Liver (tissue), 9 donors: ENCODE results near the gene DCAF4. TPM values are rescaled to one million over a fixed set of nuclear protein-coding genes. Genes with fewer than 3 reads are reported as not detected.
A peak's percentile ranks its signal among the peaks of the same experiment; 100 is the strongest.

Source experiments
- DNase-seq: peaks from one replicate; pipeline ENCODE4 v3.0.0-alpha.2; 2017; ENCODE audit warnings: low spot score
- H3K27ac ChIP-seq, 2 donors: one replicate each; pipeline ENCODE4 v1.7.0; 2013; ENCODE audit warnings: inconsistent platforms in 2 of 2, low read length in 2 of 2, control low read depth in 1 of 2, low read depth in 1 of 2, mild to moderate bottlenecking in 1 of 2
- H3K27me3 ChIP-seq, 4 donors: one replicate each; pipeline versions ENCODE4 v1.6.1 to v1.7.0; 2013; ENCODE audit warnings: low read length in 3 of 4, inconsistent platforms in 1 of 4, mild to moderate bottlenecking in 1 of 4, moderate library complexity in 1 of 4; ENCODE audit not compliant: control insufficient read depth in 4 of 4, insufficient read depth in 4 of 4
- H3K36me3 ChIP-seq, 4 donors: one replicate each; pipeline versions ENCODE4 v1.6.1 to v1.7.0; 2013; ENCODE audit warnings: low read length in 3 of 4, mild to moderate bottlenecking in 3 of 4, low read depth in 1 of 4, moderate library complexity in 1 of 4; ENCODE audit not compliant: control insufficient read depth in 4 of 4, insufficient read depth in 3 of 4
- H3K4me1 ChIP-seq, 4 donors: one replicate each; pipeline versions ENCODE4 v1.6.1 to v1.7.0; 2013; ENCODE audit warnings: low read length in 3 of 4, mild to moderate bottlenecking in 3 of 4, moderate library complexity in 1 of 4; ENCODE audit not compliant: control insufficient read depth in 4 of 4, insufficient read depth in 4 of 4
- H3K4me3 ChIP-seq, 3 donors: one replicate each; pipeline versions ENCODE4 v1.6.1 to v1.7.0; 2013; ENCODE audit warnings: low read length in 3 of 3, control low read depth in 1 of 3, low read depth in 1 of 3, mild to moderate bottlenecking in 1 of 3
- H3K9ac ChIP-seq, 2 donors: one replicate each; pipeline ENCODE4 v1.7.0; 2013; ENCODE audit warnings: low read length in 2 of 2, mild to moderate bottlenecking in 2 of 2, moderate library complexity in 2 of 2, control low read depth in 1 of 2, low read depth in 1 of 2
- H3K9me3 ChIP-seq, 4 donors: one replicate each; pipeline versions ENCODE4 v1.6.1 to v1.7.0; 2013; ENCODE audit warnings: low read length in 3 of 4; ENCODE audit not compliant: control insufficient read depth in 4 of 4
- EGR1 ChIP-seq, 2 donors: IDR thresholded peaks; 2 replicates each; pipeline ENCODE4 v1.6.1; 2016 to 2018; ENCODE audit warnings: antibody characterized with exemption in 2 of 2, low read depth in 2 of 2
- FOXA2 ChIP-seq: IDR thresholded peaks from 2 replicates; pipeline ENCODE4 v1.6.1; 2016; ENCODE audit warnings: antibody characterized with exemption
- GABPA ChIP-seq, 2 donors: IDR thresholded peaks in 1 of 2; conservative IDR thresholded peaks in 1 of 2; 2 replicates each; pipeline ENCODE4 v1.6.1; 2016; ENCODE audit warnings: antibody characterized with exemption in 2 of 2, mild to moderate bottlenecking in 1 of 2, moderate library complexity in 1 of 2
- HNF4A ChIP-seq, 2 donors: conservative IDR thresholded peaks; 2 replicates each; pipeline ENCODE4 v1.6.1; 2016; ENCODE audit warnings: antibody characterized with exemption in 2 of 2, mild to moderate bottlenecking in 2 of 2
- NR2F2 ChIP-seq: IDR thresholded peaks from 2 replicates; pipeline ENCODE4 v1.6.1; 2016; ENCODE audit warnings: antibody characterized with exemption
- RAD21 ChIP-seq, 2 donors: IDR thresholded peaks; 2 replicates each; pipeline ENCODE4 v1.6.1; 2016; ENCODE audit warnings: antibody characterized with exemption in 2 of 2, mild to moderate bottlenecking in 2 of 2
- RXRA ChIP-seq, 2 donors: IDR thresholded peaks; 2 replicates each; pipeline ENCODE4 v1.6.1; 2017 to 2018; ENCODE audit warnings: antibody characterized with exemption in 2 of 2, mild to moderate bottlenecking in 1 of 2
- SP1 ChIP-seq: IDR thresholded peaks from 2 replicates; pipeline ENCODE4 v1.6.1; 2018; ENCODE audit warnings: antibody characterized with exemption, mild to moderate bottlenecking
- TAF1 ChIP-seq: conservative IDR thresholded peaks from 2 replicates; pipeline ENCODE4 v1.6.1; 2016; ENCODE audit warnings: antibody characterized with exemption, mild to moderate bottlenecking
- WGBS: extraction: QIAGEN DNeasy Blood & Tissue Kit; methylation state at CpG from one replicate; pipeline ENCODE4 v1.1.7; 2013; 5-methylcytosine and 5-hydroxymethylcytosine counted together
- polyA plus RNA-seq, 2 donors: library from polyadenylated mRNA; stranded (reverse) in 1 of 2; unstranded in 1 of 2; fragments of 200-250 nt in 1 of 2; fragments of >200 nt in 1 of 2; fragmentation: Nextera tagmentation in 1 of 2; extraction: Ambion mirVana in 1 of 2; gene quantifications; one replicate each; pipeline versions ENCODE4 v1.2.1 to v1.2.3, GENCODE V29; 2013 to 2015
- total RNA-seq, 2 donors: library from RNA; depleted of rRNA; stranded (reverse); fragments of >200 nt; gene quantifications; one replicate each; pipeline ENCODE4 v1.2.3, GENCODE V29; 2014
- TF ChIP-seq, protein P1 (sequence below): fragments of 150-350 bp; IDR thresholded peaks from 2 replicates; pipeline ENCODE4 v1.5.1; 2017; ENCODE audit warnings: improper control_type of control experiment, low read depth, low read length; ENCODE audit not compliant: missing input control
- TF ChIP-seq, protein P2 (sequence below): IDR thresholded peaks from 2 replicates; pipeline ENCODE4 v1.6.1; 2016; ENCODE audit warnings: antibody characterized with exemption
- TF ChIP-seq, protein P3 (sequence below): IDR thresholded peaks from 2 replicates; pipeline ENCODE4 v1.6.1; 2016; ENCODE audit warnings: antibody characterized with exemption
- TF ChIP-seq, protein P4 (sequence below): IDR thresholded peaks from 2 replicates; pipeline ENCODE4 v1.6.1; 2016; ENCODE audit warnings: antibody characterized with exemption
- donor health status: healthy.
- donor health status: healthy.
- donor health status: healthy.
- donor health status: healthy.
- donor health status: healthy.

DCAF4 gene
- total and polyA plus RNA-seq, 4 donors, result 3.5 to 11.0 (median 6.1) TPM

DNA sequence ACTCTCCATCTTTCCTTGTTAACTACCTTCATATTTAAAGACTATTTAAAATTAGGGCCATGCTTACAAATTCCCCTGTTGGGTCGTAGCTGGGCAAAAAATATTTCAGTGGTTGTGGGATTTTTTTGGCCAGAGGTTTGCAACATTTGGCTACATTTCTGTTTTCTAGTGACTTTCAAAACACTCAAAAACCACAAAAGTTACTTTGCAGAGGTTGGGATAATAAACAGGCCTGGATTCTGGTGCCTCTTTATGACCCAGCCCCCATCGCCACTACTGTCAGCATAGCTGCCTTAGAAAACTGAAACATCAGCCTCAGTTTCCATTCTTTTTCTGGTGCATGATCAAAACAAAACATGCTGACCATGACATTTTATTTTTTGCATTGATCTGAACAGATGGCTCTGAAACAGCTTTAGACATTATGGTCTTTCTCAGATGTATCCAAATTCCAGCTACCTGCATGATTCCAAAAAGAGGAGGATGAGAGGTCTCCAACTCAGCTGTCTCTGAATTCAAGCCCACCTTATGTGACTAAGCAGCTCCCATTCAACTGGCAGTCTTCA lies 37.5 kb upstream of the DCAF4 start (continued):
- TF ChIP-seq, protein P1, sequence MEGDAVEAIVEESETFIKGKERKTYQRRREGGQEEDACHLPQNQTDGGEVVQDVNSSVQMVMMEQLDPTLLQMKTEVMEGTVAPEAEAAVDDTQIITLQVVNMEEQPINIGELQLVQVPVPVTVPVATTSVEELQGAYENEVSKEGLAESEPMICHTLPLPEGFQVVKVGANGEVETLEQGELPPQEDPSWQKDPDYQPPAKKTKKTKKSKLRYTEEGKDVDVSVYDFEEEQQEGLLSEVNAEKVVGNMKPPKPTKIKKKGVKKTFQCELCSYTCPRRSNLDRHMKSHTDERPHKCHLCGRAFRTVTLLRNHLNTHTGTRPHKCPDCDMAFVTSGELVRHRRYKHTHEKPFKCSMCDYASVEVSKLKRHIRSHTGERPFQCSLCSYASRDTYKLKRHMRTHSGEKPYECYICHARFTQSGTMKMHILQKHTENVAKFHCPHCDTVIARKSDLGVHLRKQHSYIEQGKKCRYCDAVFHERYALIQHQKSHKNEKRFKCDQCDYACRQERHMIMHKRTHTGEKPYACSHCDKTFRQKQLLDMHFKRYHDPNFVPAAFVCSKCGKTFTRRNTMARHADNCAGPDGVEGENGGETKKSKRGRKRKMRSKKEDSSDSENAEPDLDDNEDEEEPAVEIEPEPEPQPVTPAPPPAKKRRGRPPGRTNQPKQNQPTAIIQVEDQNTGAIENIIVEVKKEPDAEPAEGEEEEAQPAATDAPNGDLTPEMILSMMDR, result no peak

DNA sequence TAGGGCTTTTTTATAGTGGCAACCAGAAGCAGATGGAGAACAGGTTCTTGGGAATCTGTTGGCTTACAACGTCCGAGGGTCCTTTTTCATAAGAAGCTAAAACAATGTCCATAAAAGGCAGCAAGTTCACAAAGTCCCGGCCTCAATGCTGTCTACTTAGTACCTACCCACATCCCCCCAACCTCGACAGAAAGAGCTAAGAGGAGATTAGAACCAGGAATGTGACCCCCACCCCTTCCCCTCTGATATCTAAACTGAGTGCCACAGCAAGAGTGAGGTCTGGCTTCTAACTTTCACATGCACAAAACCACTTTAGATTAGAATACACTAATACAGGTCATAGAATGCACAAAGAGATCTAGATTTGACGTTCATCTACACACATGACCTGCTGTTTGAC lies 36.9 kb upstream of the DCAF4 start:
- Histone ChIP-seq H3K4me3 (no peak overlapping the region), H3K9ac (no peak overlapping the region), H3K27ac (no peak overlapping the region), H3K27me3 (no peaks in the 10 kb centered on the region), H3K9me3 (no peaks in the 10 kb centered on the region), H3K4me1 (peaks cover 3 to 18% (median 10%) of the 10 kb centered on the region in 4 donors), H3K36me3 (no peaks in the 10 kb centered on the region)
- TF ChIP-seq SP1, result no peak
- TF ChIP-seq EGR1 (IDR thresholded peaks at IDR 0.05; ENCODE audit: low read depth in 2 of 2), result no peak
- TF ChIP-seq TAF1, result no peak
- no peak for TF ChIP-seq RAD21 (IDR thresholded peaks at IDR 0.05)
- TF ChIP-seq FOXA2, result no peak
- no peak for TF ChIP-seq GABPA (IDR thresholded peaks at IDR 0.05 in 1 of 2, conservative IDR thresholded peaks at IDR 0.05 in 1 of 2)
- TF ChIP-seq, protein P2, sequence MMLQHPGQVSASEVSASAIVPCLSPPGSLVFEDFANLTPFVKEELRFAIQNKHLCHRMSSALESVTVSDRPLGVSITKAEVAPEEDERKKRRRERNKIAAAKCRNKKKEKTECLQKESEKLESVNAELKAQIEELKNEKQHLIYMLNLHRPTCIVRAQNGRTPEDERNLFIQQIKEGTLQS, result no peak
- WGBS, result 77% methylated on average over 5 of the region's 5 CpGs
- DNase-seq, result no peak

DNA sequence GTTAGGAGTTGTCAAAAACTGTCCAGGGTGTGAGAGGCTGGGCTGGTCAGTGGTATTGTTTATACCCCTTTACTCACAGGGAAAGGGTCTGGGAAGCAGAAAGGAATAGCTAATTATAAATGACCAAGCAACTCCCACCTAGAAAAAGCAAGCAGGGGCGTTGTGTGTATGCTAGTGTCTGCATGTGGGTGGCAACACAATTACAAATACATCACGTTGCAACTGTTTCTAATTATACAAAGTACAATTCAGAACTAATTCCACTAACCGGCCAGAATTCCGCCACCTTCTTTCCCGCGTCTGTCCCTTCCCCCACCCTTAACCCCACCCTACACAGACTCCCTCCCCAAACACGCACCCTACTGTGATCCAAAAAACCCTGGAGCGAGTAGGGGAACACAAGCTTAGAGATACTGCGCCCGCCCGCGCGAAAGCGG lies 34.6 kb upstream of the DCAF4 start:
- no peaks in the 10 kb centered on the region for H3K36me3 ChIP-seq
- DNase-seq, result no peak
- H3K4me1 ChIP-seq, result peaks cover 3 to 28% (median 15%) of the 10 kb centered on the region in 4 donors
- TF ChIP-seq HNF4A (conservative IDR thresholded peaks at IDR 0.05), result no peak
- TF ChIP-seq RXRA (IDR thresholded peaks at IDR 0.05), result no peak
- no peak for TF ChIP-seq TAF1
- TF ChIP-seq, protein P2, result no peak
- no peak for TF ChIP-seq NR2F2
- TF ChIP-seq, protein P3, sequence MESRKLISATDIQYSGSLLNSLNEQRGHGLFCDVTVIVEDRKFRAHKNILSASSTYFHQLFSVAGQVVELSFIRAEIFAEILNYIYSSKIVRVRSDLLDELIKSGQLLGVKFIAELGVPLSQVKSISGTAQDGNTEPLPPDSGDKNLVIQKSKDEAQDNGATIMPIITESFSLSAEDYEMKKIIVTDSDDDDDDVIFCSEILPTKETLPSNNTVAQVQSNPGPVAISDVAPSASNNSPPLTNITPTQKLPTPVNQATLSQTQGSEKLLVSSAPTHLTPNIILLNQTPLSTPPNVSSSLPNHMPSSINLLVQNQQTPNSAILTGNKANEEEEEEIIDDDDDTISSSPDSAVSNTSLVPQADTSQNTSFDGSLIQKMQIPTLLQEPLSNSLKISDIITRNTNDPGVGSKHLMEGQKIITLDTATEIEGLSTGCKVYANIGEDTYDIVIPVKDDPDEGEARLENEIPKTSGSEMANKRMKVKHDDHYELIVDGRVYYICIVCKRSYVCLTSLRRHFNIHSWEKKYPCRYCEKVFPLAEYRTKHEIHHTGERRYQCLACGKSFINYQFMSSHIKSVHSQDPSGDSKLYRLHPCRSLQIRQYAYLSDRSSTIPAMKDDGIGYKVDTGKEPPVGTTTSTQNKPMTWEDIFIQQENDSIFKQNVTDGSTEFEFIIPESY, result no peak
- TF ChIP-seq, protein P4, sequence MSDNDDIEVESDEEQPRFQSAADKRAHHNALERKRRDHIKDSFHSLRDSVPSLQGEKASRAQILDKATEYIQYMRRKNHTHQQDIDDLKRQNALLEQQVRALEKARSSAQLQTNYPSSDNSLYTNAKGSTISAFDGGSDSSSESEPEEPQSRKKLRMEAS, result no peak
- H3K9me3 ChIP-seq, result no peaks in the 10 kb centered on the region
- H3K4me3 ChIP-seq, result peak overlapping the region; percentile 79 to 96 (median 83)
- no peak overlapping the region for H3K27ac ChIP-seq
- H3K27me3 ChIP-seq, result no peaks in the 10 kb centered on the region
- WGBS, result 17% methylated on average over 14 of the region's 14 CpGs
- no peak overlapping the region for H3K9ac ChIP-seq
